K562 (cell line): ENCODE data around the gene PRC1. TPM values are rescaled to one million over a fixed set of nuclear protein-coding genes. Genes with fewer than 3 reads are reported as not detected.

Source experiments
- BRD9 ChIP-seq: fragments of 450-650 bp; IDR thresholded peaks from 2 replicates; pipeline ENCODE4 v1.6.1; 2018; ENCODE audit warnings: low read depth; ENCODE audit not compliant: partially characterized antibody
- CLOCK ChIP-seq: fragments of 250-450 bp; sonication (Bioruptor Pico); IDR thresholded peaks from 2 replicates; pipeline ENCODE4 v1.4.0; 2020; ENCODE audit warnings: mild to moderate bottlenecking, moderate library complexity, borderline replicate concordance
- CREM ChIP-seq: IDR thresholded peaks from 2 replicates; pipeline ENCODE4 v1.6.1; 2014; ENCODE audit warnings: antibody characterized with exemption, low read depth
- HINFP ChIP-seq: fragments of 450-650 bp; conservative IDR thresholded peaks from 2 replicates; pipeline ENCODE4 v1.6.1; 2016; ENCODE audit warnings: missing genetic modification characterization, low read depth, mild to moderate bottlenecking, control low read depth, missing compliant biosample characterization
- HNRNPH1 ChIP-seq: fragments of 200-400 bp; formaldehyde crosslinking; optimal IDR thresholded peaks from 2 replicates; pipeline ENCODE3; 2017; ENCODE audit warnings: low read depth, mild to moderate bottlenecking, low read length, moderate library complexity
- IRF1 ChIP-seq: sonication (generic); formaldehyde crosslinking; IDR thresholded peaks from 2 replicates; pipeline ENCODE4 v1.8.0; 2022; ENCODE audit warnings: missing genetic modification reagents, mild to moderate bottlenecking, borderline replicate concordance
- KDM5B ChIP-seq: fragments of 200-600 bp; sonication (generic); IDR thresholded peaks from 2 replicates; pipeline ENCODE4 v1.6.1; 2012; ENCODE audit warnings: low read depth, mild to moderate bottlenecking, moderate library complexity, low read length, control low read depth, inconsistent platforms; ENCODE audit not compliant: insufficient replicate concordance
- MYNN ChIP-seq, 2 experiments: sonication (generic); formaldehyde crosslinking in 1 of 2; IDR thresholded peaks; 2 replicates each; pipeline versions ENCODE4 v1.5.0 to v1.6.1; 2016 to 2020; ENCODE audit warnings: antibody characterized with exemption in 1 of 2, missing genetic modification reagents in 1 of 2
- POLR3G ChIP-seq: IDR thresholded peaks from 2 replicates; pipeline ENCODE4 v1.6.1; 2011; ENCODE audit not compliant: insufficient read length, insufficient replicate concordance; ENCODE audit errors: extremely low read depth
- RNF2 ChIP-seq: sonication (generic); IDR thresholded peaks from 2 replicates; pipeline ENCODE4 v1.6.1; 2016
- SAFB ChIP-seq: fragments of 200-400 bp; formaldehyde crosslinking; IDR thresholded peaks from 2 replicates; pipeline ENCODE4 v1.6.1; 2017; ENCODE audit warnings: low read depth, low read length, borderline replicate concordance
- SAFB2 ChIP-seq: fragments of 200-400 bp; formaldehyde crosslinking; IDR thresholded peaks from 2 replicates; pipeline ENCODE4 v1.6.1; 2018; ENCODE audit warnings: borderline replicate concordance, low read length, low read depth, moderate library complexity; ENCODE audit not compliant: severe bottlenecking
- SIRT6 ChIP-seq: IDR thresholded peaks from one replicate; pipeline ENCODE4 v1.6.1; 2012; ENCODE audit warnings: low read depth, mild to moderate bottlenecking, control low read depth, inconsistent platforms, low read length, moderate library complexity
- SMAD2 ChIP-seq: fragments of 150-350 bp; IDR thresholded peaks from 2 replicates; pipeline ENCODE4 v1.6.1; 2014; ENCODE audit warnings: low read depth, mild to moderate bottlenecking, low read length
- SMAD3 ChIP-seq: fragments of 450-650 bp; formaldehyde crosslinking; conservative IDR thresholded peaks from 2 replicates; pipeline ENCODE4 v1.4.0; 2020; ENCODE audit warnings: mild to moderate bottlenecking
- SMARCC2 ChIP-seq: fragments of 450-650 bp; IDR thresholded peaks from 2 replicates; pipeline ENCODE4 v1.6.1; 2017; ENCODE audit warnings: antibody characterized with exemption, moderate library complexity, mild to moderate bottlenecking, low read depth
- THAP7 ChIP-seq: fragments of 250-450 bp; sonication (Bioruptor Pico); IDR thresholded peaks from 2 replicates; pipeline ENCODE4 v1.5.0; 2021
- ZKSCAN3 ChIP-seq: fragments of 250-450 bp; sonication (Bioruptor Pico); IDR thresholded peaks from 2 replicates; pipeline ENCODE4 v1.4.0; 2020
- ZNF311 ChIP-seq: fragments of 250-450 bp; sonication (Bioruptor Pico); IDR thresholded peaks from 2 replicates; pipeline ENCODE4 v1.4.0; 2020; ENCODE audit warnings: mild to moderate bottlenecking, moderate library complexity
- ZNF584 ChIP-seq: fragments of 200-800 bp; sonication (Bioruptor generic); IDR thresholded peaks from 2 replicates; pipeline ENCODE4 v1.6.1; 2016; ENCODE audit warnings: low read depth, mild to moderate bottlenecking, missing genetic modification characterization, missing compliant biosample characterization
- ZNF699 ChIP-seq: fragments of 250-450 bp; sonication (Bioruptor Pico); IDR thresholded peaks from 2 replicates; pipeline ENCODE4 v1.8.0; 2021; ENCODE audit warnings: mild to moderate bottlenecking, moderate library complexity; ENCODE audit not compliant: insufficient replicate concordance
- ZSCAN29 ChIP-seq: fragments of 450-650 bp; IDR thresholded peaks from 2 replicates; pipeline ENCODE4 v1.6.1; 2017
- polyA plus RNA-seq, 8 experiments: library from polyadenylated mRNA; depleted of rRNA in 4 of 8; stranded (reverse) in 5 of 8; unstranded in 3 of 8; fragments of >200 nt; fragmentation: Nextera tagmentation in 2 of 8; fragmentation: Illumina TruSeq in 1 of 8; extraction: Ambion mirVana in 2 of 8; extraction: Trizol in 1 of 8; gene quantifications; 2 replicates each; pipeline versions ENCODE4 v1.2.1 to v1.2.3, GENCODE V29; 2011 to 2014; ENCODE audit warnings: inconsistent platforms in 1 of 8, missing spikeins in 1 of 8
- total RNA-seq, 7 experiments: library from RNA; depleted of rRNA in 6 of 7; stranded (reverse); fragments of >200 nt in 6 of 7; fragmentation: Illumina TruSeq in 2 of 7; extraction: Trizol in 2 of 7; gene quantifications; 2 replicates each; pipeline versions ENCODE4 v1.2.1 to v1.2.3, GENCODE V29; 2011 to 2021; ENCODE audit warnings: low replicate concordance in 1 of 7

Gene PRC1
- total and polyA plus RNA-seq, 9 of the 15 experiments (the other 6 are each of a cell fraction or from before 2014, with no cell fraction given), result 156 to 391 (median 240) TPM

GRCh38 chr15:90931828-90932659 lies 62.3 kb downstream of the PRC1 start, which contains the start of gene HDDC3 (continued):
- no peak for TF ChIP-seq SMAD3 (CRISPR knock-in tag)
- no peak for TF ChIP-seq ZNF584
- no peak for TF ChIP-seq IRF1 (CRISPR knock-in tag)
- TF ChIP-seq SMARCC2, result no peak
- peak; percentile 20 for TF ChIP-seq BRD9
- 0 out of 2 replicates have a peak, but pooled peaks have one; percentile 51 for TF ChIP-seq ZSCAN29
- no peak for TF ChIP-seq ZNF311 (CRISPR knock-in tag)
- TF ChIP-seq CREM, result peak; percentile 88
- 0 out of 2 replicates have a peak, but pooled peaks have one; percentile 36 for TF ChIP-seq RNF2
- no peak for TF ChIP-seq POLR3G
- TF ChIP-seq KDM5B, result peak; percentile 72
- TF ChIP-seq HNRNPH1, result no peak
- TF ChIP-seq CLOCK, result no peak
- TF ChIP-seq SMAD2, result no peak
- no peak for TF ChIP-seq SAFB2
- TF ChIP-seq THAP7, result no peak
- TF ChIP-seq MYNN (IDR thresholded peaks at IDR 0.05), result peak; percentile 73; the same call in 1 of the 2 replicates
- TF ChIP-seq MYNN (CRISPR knock-in tag; IDR thresholded peaks at IDR 0.05), result no peak
- TF ChIP-seq ZNF699 (CRISPR knock-in tag), result no peak
- TF ChIP-seq HINFP (tag), result no peak
- no peak for TF ChIP-seq SIRT6
- no peak for TF ChIP-seq ZKSCAN3 (CRISPR knock-in tag)
- TF ChIP-seq SAFB, result peak; percentile 77
